SK-N-MC (cell line): Measurements from ENCODE around the gene SPATA31D3.

Experiments used
- EZH2 ChIP-seq: fragments of 200-600 bp; sonication (generic); IDR thresholded peaks from one replicate; pipeline ENCODE4 v1.6.1; 2017; ENCODE audit warnings: antibody characterized with exemption
- FOXP2 ChIP-seq: optimal IDR thresholded peaks from 2 replicates; pipeline ENCODE3; 2011; ENCODE audit warnings: mild to moderate bottlenecking, moderate library complexity; ENCODE audit not compliant: insufficient read depth; ENCODE audit errors: extremely low read length, control extremely low read depth
- POLR2AphosphoS5 ChIP-seq: IDR thresholded peaks from 2 replicates; pipeline ENCODE4 v1.6.1; 2012; ENCODE audit warnings: mild to moderate bottlenecking, low read depth, low read length, borderline replicate concordance

DNA sequence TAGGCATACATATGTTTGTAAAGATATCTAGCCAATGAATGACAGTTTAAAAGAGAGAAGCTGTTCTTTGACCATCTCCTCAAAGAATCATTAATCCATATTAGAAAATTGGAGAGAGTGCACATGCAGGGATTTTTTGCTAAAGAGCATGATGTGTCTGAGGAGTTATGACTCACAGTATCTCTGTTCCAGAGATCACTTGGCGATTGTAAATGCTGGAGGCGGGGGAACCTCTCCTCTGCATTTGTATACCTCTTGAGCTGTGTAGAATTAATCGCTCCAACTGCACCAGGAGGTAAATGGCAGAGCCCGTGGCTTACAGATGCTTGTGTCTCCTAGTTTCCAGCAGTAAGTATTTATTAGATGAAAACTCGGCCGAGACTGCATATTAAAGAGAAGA is 41.6 kb downstream of the SPATA31D3 start:
- no peak for TF ChIP-seq POLR2AphosphoS5
- no peak for TF ChIP-seq EZH2
- TF ChIP-seq FOXP2 = no peak
